K562 (cell line): ENCODE data around the gene PHF21A. TPM values are rescaled to one million over a fixed set of nuclear protein-coding genes. Genes with fewer than 3 reads are reported as not detected.
A peak's percentile ranks its signal among the peaks of the same experiment; 100 is the strongest.

Experiments
- CAMTA2 ChIP-seq: fragments of 250-450 bp; sonication (Bioruptor Pico); conservative IDR thresholded peaks from 2 replicates; pipeline ENCODE4 v1.5.1; 2022
- DACH1 ChIP-seq: fragments of 450-650 bp; IDR thresholded peaks from 2 replicates; pipeline ENCODE4 v1.6.1; 2018; ENCODE audit not compliant: partially characterized antibody
- ELF2 ChIP-seq: fragments of 250-450 bp; sonication (Bioruptor Pico); IDR thresholded peaks from 2 replicates; pipeline ENCODE4 v1.5.0; 2021; ENCODE audit warnings: mild to moderate bottlenecking
- NRF1 ChIP-seq, 2 experiments: fragments of 450-650 bp; IDR thresholded peaks in 1 of 2; conservative IDR thresholded peaks in 1 of 2; 2 replicates each; pipeline ENCODE4 v1.6.1; 2014; ENCODE audit warnings: mild to moderate bottlenecking in 2 of 2
- PHTF2 ChIP-seq: fragments of 250-450 bp; sonication (Bioruptor Pico); IDR thresholded peaks from 2 replicates; pipeline ENCODE4 v1.5.0; 2021; ENCODE audit warnings: mild to moderate bottlenecking
- SRSF3 ChIP-seq: fragments of 200-400 bp; formaldehyde crosslinking; IDR thresholded peaks from 2 replicates; pipeline ENCODE4 v1.6.1; 2016; ENCODE audit warnings: mild to moderate bottlenecking, low read length, moderate library complexity; ENCODE audit not compliant: insufficient read depth
- TARDBP ChIP-seq: fragments of 450-650 bp; IDR thresholded peaks from 2 replicates; pipeline ENCODE4 v1.6.1; 2016
- ZNF174 ChIP-seq: fragments of 250-450 bp; sonication (Bioruptor Pico); IDR thresholded peaks from 2 replicates; pipeline ENCODE4 v1.4.0; 2020; ENCODE audit warnings: mild to moderate bottlenecking
- ZNF316 ChIP-seq: fragments of 450-650 bp; IDR thresholded peaks from 2 replicates; pipeline ENCODE4 v1.6.1; 2016
- ZNF644 ChIP-seq: fragments of 200-800 bp; sonication (Bioruptor generic); IDR thresholded peaks from 2 replicates; pipeline ENCODE4 v1.6.1; 2016; ENCODE audit warnings: low read depth, missing genetic modification characterization, missing compliant biosample characterization
- ZNF79 ChIP-seq: fragments of 250-450 bp; sonication (Bioruptor Pico); IDR thresholded peaks from 2 replicates; pipeline ENCODE4 v1.4.0; 2020; ENCODE audit warnings: low read depth, mild to moderate bottlenecking, moderate library complexity
- polyA plus RNA-seq, 8 experiments: library from polyadenylated mRNA; depleted of rRNA in 4 of 8; stranded (reverse) in 5 of 8; unstranded in 3 of 8; fragments of >200 nt; fragmentation: Nextera tagmentation in 2 of 8; fragmentation: Illumina TruSeq in 1 of 8; extraction: Ambion mirVana in 2 of 8; extraction: Trizol in 1 of 8; gene quantifications; 2 replicates each; pipeline versions ENCODE4 v1.2.1 to v1.2.3, GENCODE V29; 2011 to 2014; ENCODE audit warnings: inconsistent platforms in 1 of 8, missing spikeins in 1 of 8
- total RNA-seq, 7 experiments: library from RNA; depleted of rRNA in 6 of 7; stranded (reverse); fragments of >200 nt in 6 of 7; fragmentation: Illumina TruSeq in 2 of 7; extraction: Trizol in 2 of 7; gene quantifications; 2 replicates each; pipeline versions ENCODE4 v1.2.1 to v1.2.3, GENCODE V29; 2011 to 2021; ENCODE audit warnings: low replicate concordance in 1 of 7
- TF ChIP-seq, protein P1 (sequence below): fragments of 450-650 bp; IDR thresholded peaks from 2 replicates; pipeline ENCODE4 v1.6.1; 2018; ENCODE audit not compliant: partially characterized antibody
- TF ChIP-seq, protein P2 (sequence below): fragments of 250-450 bp; sonication (Bioruptor Pico); IDR thresholded peaks from 2 replicates; pipeline ENCODE4 v1.9.0; 2021; ENCODE audit warnings: mild to moderate bottlenecking, inconsistent platforms
- TF ChIP-seq, protein P3 (sequence below), 2 experiments: fragments of 450-650 bp; conservative IDR thresholded peaks; 2 replicates each; pipeline ENCODE4 v1.6.1; 2017; ENCODE audit warnings: mild to moderate bottlenecking in 2 of 2, moderate library complexity in 2 of 2
- TF ChIP-seq, protein P4 (sequence below): sonication (generic); formaldehyde crosslinking; IDR thresholded peaks from 2 replicates; pipeline ENCODE4 v1.8.0; 2022; ENCODE audit warnings: missing genetic modification reagents, mild to moderate bottlenecking, moderate library complexity, borderline replicate concordance
- TF ChIP-seq, protein P5 (sequence below): fragments of 450-650 bp; conservative IDR thresholded peaks from 2 replicates; pipeline ENCODE4 v1.6.1; 2016; ENCODE audit warnings: missing genetic modification characterization, low read depth, mild to moderate bottlenecking, missing compliant biosample characterization, moderate library complexity

The PHF21A gene
- total and polyA plus RNA-seq, 9 of the 15 experiments (the other 6 are each of a cell fraction or from before 2014, with no cell fraction given) = 1.5 to 32.4 (median 10.7) TPM

DNA sequence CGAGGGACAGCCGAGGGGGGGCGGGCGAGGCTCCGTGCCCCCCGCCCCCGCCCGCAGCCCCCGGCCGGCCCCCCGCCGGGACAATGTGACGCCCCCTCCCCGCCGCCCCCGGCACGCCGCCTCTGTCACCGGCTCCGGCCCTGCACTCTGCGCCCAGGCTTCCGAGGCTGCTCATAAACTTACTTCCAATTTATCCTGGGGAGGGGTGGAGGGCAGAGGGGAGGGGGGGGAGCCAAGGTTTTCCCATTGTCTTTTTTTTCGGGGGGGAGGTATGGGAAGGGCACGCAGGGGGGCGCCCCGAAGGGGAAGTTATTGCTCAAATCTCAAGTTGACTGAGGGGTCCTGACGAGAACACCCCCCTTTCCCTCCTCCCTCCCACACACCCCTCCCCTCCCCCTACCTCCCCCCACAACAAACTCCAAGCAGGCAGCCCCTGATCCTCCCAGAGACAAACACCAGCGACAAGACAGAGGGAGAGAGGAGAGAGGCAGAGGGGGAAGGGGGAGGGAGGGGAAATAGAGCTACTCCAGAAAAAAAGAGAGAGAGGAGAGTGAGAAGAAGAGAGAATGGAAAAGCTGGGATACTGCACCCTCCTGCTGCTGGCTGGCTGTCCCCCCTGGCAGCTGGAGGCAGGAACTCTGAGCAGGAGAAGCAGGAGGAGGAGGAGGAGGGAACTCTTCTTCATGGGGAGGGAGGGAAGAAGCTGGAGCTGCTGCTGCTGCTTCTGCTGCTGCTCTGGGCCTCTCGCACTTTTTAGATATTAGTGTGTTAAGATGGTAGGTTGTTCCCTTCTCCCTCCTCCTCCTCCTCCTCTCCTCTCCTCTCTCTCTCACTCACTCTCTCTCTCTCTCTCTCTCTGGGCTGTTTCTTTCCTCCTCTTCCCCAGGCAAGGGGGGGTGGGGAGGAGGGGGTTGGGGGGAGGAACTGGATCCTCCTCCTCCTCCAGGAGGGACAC, 631 bp downstream of the PHF21A start (continued):
- TF ChIP-seq, protein P1, sequence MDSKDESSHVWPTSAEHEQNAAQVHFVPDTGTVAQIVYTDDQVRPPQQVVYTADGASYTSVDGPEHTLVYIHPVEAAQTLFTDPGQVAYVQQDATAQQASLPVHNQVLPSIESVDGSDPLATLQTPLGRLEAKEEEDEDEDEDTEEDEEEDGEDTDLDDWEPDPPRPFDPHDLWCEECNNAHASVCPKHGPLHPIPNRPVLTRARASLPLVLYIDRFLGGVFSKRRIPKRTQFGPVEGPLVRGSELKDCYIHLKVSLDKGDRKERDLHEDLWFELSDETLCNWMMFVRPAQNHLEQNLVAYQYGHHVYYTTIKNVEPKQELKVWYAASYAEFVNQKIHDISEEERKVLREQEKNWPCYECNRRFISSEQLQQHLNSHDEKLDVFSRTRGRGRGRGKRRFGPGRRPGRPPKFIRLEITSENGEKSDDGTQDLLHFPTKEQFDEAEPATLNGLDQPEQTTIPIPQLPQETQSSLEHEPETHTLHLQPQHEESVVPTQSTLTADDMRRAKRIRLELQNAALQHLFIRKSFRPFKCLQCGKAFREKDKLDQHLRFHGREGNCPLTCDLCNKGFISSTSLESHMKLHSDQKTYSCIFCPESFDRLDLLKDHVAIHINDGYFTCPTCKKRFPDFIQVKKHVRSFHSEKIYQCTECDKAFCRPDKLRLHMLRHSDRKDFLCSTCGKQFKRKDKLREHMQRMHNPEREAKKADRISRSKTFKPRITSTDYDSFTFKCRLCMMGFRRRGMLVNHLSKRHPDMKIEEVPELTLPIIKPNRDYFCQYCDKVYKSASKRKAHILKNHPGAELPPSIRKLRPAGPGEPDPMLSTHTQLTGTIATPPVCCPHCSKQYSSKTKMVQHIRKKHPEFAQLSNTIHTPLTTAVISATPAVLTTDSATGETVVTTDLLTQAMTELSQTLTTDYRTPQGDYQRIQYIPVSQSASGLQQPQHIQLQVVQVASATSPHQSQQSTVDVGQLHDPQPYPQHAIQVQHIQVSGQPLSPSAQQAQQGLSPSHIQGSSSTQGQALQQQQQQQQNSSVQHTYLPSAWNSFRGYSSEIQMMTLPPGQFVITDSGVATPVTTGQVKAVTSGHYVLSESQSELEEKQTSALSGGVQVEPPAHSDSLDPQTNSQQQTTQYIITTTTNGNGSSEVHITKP = peak; percentile 92
- no peak for TF ChIP-seq ELF2 (CRISPR knock-in tag)
- TF ChIP-seq, protein P2, sequence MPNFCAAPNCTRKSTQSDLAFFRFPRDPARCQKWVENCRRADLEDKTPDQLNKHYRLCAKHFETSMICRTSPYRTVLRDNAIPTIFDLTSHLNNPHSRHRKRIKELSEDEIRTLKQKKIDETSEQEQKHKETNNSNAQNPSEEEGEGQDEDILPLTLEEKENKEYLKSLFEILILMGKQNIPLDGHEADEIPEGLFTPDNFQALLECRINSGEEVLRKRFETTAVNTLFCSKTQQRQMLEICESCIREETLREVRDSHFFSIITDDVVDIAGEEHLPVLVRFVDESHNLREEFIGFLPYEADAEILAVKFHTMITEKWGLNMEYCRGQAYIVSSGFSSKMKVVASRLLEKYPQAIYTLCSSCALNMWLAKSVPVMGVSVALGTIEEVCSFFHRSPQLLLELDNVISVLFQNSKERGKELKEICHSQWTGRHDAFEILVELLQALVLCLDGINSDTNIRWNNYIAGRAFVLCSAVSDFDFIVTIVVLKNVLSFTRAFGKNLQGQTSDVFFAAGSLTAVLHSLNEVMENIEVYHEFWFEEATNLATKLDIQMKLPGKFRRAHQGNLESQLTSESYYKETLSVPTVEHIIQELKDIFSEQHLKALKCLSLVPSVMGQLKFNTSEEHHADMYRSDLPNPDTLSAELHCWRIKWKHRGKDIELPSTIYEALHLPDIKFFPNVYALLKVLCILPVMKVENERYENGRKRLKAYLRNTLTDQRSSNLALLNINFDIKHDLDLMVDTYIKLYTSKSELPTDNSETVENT (CRISPR knock-in tag) = no peak
- no peak for TF ChIP-seq SRSF3
- no peak for TF ChIP-seq TARDBP
- no peak for TF ChIP-seq PHTF2 (CRISPR knock-in tag)
- TF ChIP-seq ZNF79 (CRISPR knock-in tag) = no peak
- TF ChIP-seq DACH1 = peak; percentile 9
- TF ChIP-seq, protein P3, sequence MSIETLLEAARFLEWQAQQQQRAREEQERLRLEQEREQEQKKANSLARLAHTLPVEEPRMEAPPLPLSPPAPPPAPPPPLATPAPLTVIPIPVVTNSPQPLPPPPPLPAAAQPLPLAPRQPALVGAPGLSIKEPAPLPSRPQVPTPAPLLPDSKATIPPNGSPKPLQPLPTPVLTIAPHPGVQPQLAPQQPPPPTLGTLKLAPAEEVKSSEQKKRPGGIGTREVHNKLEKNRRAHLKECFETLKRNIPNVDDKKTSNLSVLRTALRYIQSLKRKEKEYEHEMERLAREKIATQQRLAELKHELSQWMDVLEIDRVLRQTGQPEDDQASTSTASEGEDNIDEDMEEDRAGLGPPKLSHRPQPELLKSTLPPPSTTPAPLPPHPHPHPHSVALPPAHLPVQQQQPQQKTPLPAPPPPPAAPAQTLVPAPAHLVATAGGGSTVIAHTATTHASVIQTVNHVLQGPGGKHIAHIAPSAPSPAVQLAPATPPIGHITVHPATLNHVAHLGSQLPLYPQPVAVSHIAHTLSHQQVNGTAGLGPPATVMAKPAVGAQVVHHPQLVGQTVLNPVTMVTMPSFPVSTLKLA (conservative IDR thresholded peaks at IDR 0.05) = 0 out of 4 replicates have a peak, but pooled peaks of 1 of the 2 experiments have one; percentile 18
- TF ChIP-seq ZNF644 = no peak
- TF ChIP-seq NRF1 (conservative IDR thresholded peaks at IDR 0.05 in 1 of 2, IDR thresholded peaks at IDR 0.05 in 1 of 2) = no peak
- TF ChIP-seq ZNF316 = no peak
- no peak for TF ChIP-seq CAMTA2
- TF ChIP-seq, protein P4, sequence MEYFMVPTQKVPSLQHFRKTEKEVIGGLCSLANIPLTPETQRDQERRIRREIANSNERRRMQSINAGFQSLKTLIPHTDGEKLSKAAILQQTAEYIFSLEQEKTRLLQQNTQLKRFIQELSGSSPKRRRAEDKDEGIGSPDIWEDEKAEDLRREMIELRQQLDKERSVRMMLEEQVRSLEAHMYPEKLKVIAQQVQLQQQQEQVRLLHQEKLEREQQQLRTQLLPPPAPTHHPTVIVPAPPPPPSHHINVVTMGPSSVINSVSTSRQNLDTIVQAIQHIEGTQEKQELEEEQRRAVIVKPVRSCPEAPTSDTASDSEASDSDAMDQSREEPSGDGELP (CRISPR knock-in tag) = peak; percentile 55; the same call in 1 of the 2 replicates
- TF ChIP-seq, protein P5, sequence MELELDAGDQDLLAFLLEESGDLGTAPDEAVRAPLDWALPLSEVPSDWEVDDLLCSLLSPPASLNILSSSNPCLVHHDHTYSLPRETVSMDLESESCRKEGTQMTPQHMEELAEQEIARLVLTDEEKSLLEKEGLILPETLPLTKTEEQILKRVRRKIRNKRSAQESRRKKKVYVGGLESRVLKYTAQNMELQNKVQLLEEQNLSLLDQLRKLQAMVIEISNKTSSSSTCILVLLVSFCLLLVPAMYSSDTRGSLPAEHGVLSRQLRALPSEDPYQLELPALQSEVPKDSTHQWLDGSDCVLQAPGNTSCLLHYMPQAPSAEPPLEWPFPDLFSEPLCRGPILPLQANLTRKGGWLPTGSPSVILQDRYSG = no peak
- no peak for TF ChIP-seq ZNF174 (CRISPR knock-in tag)
